Neuron (in vitro differentiated cells): ENCODE measurements around the gene QPRT.
"Not testable (repeated sequence)": the region's sequence is repeated elsewhere in the genome, so short reads cannot be mapped to it uniquely, and the experiment has no call there.

Experiments used
- H2AFZ ChIP-seq: one replicate; pipeline ENCODE4 v1.6.1; 2013; ENCODE audit warnings: low read depth, mild to moderate bottlenecking, inconsistent platforms, low read length, moderate library complexity
- H3K27me3 ChIP-seq: one replicate; pipeline ENCODE4 v1.6.1; 2013; ENCODE audit warnings: low read length; ENCODE audit not compliant: insufficient read depth
- H3K36me3 ChIP-seq: one replicate; pipeline ENCODE4 v1.6.1; 2013; ENCODE audit warnings: low read length; ENCODE audit not compliant: insufficient read depth
- H3K4me1 ChIP-seq: one replicate; pipeline ENCODE4 v1.6.1; 2013; ENCODE audit warnings: low read length; ENCODE audit not compliant: insufficient read depth
- H3K4me3 ChIP-seq: 2 replicates; pipeline ENCODE4 v1.5.1; 2013; ENCODE audit warnings: mild to moderate bottlenecking, low read length, moderate library complexity
- H3K9me3 ChIP-seq: one replicate; pipeline ENCODE4 v1.6.1; 2013; ENCODE audit warnings: low read length

Gene QPRT

DNA sequence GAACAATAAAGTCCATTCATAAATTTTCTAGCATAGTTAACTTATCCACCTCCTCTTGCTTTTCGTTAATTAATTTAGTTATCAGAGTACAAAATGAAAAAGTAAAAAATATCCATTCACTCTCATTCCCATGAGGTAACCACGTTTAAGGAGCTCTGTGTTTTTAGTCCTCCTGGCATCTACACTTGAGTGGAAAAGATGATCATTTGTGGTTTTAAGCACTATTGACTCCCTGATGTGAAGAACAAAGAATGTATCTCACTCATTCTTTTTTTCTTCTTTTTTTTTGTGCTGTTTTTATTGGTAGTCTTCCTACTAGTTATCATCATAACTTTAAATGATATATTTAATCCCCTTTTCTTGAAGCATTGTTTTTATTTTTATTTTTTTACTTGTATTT, 26.1 kb downstream of the QPRT start:
- H3K27me3 ChIP-seq, result no peaks in the 10 kb centered on the region
- H2AFZ ChIP-seq, result no peak overlapping the region
- no peaks in the 10 kb centered on the region for H3K4me1 ChIP-seq

DNA sequence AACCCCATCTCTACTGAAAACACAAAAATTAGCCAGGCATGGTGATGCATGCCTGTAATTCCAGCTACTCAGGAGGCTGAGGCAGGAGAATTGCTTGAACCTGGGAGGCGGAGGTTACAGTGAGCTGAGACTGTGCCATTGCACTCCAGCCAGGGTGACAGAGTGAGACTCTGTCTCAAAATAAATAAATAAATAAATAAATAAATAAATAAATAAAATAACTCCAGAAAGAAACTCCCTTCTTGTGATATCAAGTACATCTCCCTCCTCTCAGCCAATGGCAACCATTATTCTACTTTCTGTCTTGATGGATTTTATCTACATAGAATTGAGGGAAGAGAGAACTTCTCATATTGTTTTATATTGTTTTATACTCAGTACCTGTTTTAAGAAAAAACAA, 28.2 kb downstream of the QPRT start:
- not testable (repeated sequence) for H3K36me3 ChIP-seq, H3K4me3 ChIP-seq, H3K9me3 ChIP-seq, H2AFZ ChIP-seq, H3K4me1 ChIP-seq, H3K27me3 ChIP-seq

More for the DNA sequence above, 26.1 kb downstream of the QPRT start:
- Histone ChIP-seq H3K36me3 (no peaks in the 10 kb centered on the region), H3K9me3 (no peaks in the 10 kb centered on the region), H3K4me3 (no peak overlapping the region)

DNA sequence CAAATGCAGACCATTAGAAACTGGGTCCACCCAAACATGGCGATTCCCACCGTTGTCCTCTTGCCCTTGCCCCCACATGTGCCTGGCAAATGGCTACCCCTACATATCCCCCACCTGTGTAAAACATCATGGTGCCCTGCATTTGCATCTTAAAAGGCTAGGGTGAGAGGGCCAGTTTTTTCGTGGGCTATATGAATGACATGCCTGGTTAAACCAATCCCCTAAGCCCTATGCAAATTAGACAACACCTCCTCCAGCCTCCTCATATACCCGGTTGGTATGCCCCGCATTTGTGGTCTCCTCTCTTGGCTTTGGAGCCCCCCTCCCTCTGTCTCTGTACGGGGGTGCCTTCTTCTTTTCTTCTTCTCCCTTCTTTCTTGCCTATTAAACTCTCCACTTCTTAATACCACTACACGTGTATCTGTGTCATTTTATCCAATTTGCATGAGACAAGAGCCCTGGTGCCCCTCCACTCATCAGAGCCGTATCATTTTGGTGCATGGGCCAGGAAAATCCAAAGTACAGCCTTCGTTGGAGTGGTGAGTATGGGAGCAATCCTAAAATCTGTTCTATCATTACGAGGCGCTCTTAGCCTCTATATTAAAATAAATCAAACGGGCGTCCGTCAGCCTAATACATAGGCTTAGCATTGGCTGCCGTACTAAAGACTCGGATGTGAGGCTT, 30.1 kb downstream of the QPRT start:
- H2AFZ ChIP-seq, result no peak overlapping the region
- H3K9me3 ChIP-seq, result no peaks in the 10 kb centered on the region
- H3K27me3 ChIP-seq, result no peaks in the 10 kb centered on the region
- H3K36me3 ChIP-seq, result no peaks in the 10 kb centered on the region
- no peak overlapping the region for H3K4me3 ChIP-seq
- peaks cover 8% of the 10 kb centered on the region for H3K4me1 ChIP-seq

DNA sequence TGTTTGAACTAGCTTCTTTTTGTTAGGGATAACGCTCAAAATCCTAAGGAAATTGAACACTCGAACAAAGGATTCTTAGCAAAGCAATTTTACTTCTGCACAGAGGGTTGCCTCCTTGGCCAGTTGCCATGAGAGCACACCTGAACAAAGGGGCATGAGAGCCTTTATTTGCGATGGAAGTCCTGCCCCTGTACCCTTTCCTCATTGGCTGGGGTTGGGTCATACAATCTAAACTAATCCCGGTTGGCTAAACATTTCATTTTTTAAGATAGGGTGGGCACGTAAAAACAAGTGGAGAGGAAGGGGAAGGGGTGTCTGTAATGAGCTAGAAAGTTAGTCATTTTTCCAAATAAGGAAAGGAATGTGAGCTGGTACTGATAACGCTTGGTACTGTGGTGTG, 30.7 kb downstream of the QPRT start:
- not testable (repeated sequence) for H2AFZ ChIP-seq, H3K36me3 ChIP-seq, H3K27me3 ChIP-seq, H3K4me3 ChIP-seq, H3K9me3 ChIP-seq, H3K4me1 ChIP-seq

DNA sequence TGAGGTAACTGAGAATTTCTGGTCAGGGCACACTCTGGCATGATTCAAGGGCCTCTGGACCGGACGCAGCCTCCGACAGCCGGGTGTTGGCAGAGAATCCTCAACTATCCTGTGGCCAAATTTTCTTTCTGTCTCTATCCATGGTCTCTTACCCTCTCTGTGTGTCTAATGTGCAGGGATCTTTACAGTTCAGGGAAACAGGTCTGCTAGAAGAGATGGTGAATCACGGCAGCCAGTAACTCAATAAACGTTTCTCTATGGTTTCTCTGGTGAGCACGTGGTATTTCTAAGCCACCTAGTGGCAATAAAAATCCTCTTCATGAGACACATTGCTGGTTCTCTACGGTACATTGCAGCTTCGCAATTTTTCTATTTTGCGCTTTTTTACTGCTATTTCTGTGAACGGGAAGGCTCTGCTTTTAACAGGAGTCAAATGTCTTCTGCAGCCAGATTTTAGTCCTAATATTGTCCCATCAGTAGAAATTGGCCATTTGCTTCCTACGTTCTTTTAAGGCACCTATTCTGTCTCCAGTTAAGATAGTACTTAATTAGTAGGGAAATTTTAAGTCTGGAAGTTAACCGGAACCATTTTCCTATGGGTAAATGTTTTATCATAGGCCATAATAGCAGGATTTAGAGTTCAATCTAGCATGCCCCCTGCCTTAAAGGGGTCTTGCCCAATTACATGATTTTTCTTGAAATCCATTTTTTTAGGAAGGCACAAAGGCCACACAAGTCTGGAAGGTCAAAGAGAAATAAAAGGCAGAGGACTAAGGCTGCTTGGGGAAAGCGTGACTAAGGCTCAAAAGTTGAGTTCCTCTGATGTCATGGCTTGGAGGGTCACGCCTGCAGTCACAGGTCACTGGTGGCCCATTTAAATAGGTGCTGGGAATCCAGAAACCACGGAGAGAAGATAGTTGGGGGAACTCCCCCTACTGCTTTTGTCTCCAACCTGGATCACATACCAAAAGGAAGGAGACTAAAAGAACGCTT, 31.5 kb downstream of the QPRT start:
- Histone ChIP-seq H3K4me3 (no peak overlapping the region), H3K4me1 (peaks cover 8% of the 10 kb centered on the region), H3K36me3 (no peaks in the 10 kb centered on the region), H3K27me3 (no peaks in the 10 kb centered on the region), H2AFZ (peak overlapping the region; percentile 22), H3K9me3 (no peaks in the 10 kb centered on the region)

DNA sequence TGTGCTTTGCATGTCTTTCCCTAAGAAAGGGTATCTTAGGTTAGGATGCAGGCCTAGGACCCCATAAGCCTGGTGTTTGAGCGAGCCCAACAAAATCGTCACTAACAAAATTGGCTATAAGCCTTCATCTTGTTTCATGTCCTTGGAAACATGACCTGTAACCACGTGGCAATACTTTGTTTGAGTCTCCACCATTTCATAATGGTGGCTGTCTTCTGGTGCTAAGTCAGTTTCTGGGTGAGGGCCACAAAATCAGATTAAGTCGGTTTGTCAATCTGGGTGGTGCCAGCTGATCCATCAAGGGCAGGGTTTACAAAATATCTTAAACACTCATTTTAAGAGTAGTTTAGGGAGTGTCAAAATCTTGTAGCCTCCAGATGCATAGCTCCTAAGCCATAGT, 33.8 kb downstream of the QPRT start:
- H3K27me3 ChIP-seq, result no peaks in the 10 kb centered on the region
- H3K4me1 ChIP-seq, result peaks cover 8% of the 10 kb centered on the region
- H3K36me3 ChIP-seq, result no peaks in the 10 kb centered on the region

DNA sequence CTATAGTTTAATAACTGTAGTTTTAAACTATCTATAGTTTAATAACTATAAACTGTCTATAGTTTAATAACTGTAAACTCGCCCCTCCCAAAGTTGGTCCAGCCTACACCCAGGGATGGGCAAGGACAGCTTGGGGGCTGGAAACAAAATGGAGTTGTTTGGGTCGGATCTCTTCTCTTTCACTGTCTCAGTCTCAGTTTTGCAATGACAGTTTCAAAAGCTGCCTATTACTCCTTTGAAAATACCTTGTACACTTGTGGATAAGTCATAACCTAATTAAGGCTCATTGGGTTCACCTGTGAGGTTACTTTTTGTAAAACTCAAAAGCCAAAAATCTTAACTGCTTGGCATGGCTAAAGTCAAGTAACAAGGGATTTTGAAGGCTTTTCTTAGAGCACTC, 35.4 kb downstream of the QPRT start:
- H3K4me1 ChIP-seq, result peaks cover 8% of the 10 kb centered on the region
- H3K9me3 ChIP-seq, result no peaks in the 10 kb centered on the region
- H3K36me3 ChIP-seq, result no peaks in the 10 kb centered on the region
- no peaks in the 10 kb centered on the region for H3K27me3 ChIP-seq
- H2AFZ ChIP-seq, result no peak overlapping the region
- H3K4me3 ChIP-seq, result no peak overlapping the region

More for the DNA sequence above, 33.8 kb downstream of the QPRT start:
- no peaks in the 10 kb centered on the region for H3K9me3 ChIP-seq
- no peak overlapping the region for H2AFZ ChIP-seq
- H3K4me3 ChIP-seq, result no peak overlapping the region

DNA sequence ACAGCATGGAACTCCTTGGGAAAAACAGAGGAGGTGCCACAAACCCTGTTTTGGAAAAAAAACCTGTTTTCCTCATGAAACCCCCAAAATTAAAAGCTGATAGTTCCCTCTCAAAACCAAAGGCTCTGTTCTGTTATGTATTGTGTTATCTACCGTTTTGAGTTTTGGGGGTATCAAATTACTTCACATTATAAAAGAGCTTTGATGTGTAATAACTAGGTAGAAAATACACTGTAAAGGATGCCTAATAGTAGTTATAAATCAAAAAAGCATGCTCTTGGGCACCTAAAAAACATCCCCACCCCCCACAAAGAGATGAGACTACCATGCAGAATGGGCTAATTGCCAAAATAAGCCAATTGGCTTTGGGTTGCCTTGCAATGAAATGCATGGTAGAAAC, 36.0 kb downstream of the QPRT start:
- Histone ChIP-seq H3K4me3 (no peak overlapping the region), H3K4me1 (peaks cover 8% of the 10 kb centered on the region), H3K36me3 (no peaks in the 10 kb centered on the region)

DNA sequence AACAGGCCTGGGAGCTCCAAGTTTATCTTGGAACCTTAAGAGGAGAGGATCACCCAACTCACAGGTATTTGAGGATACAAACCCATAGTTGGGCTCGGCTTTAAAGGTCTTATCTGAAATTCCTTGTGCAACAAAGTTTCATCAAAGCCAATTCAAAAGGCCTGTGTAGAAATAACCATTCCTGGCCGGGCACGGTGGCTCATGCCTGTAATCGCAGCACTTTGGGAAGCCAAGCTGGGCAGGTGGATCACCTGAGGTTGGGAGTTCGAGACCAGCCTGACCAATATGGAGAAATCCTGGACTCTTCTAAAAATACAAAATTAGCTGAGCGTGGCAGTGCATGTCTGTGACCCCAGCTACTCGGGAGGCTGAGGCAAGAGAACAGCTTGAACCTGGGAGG, 38.1 kb downstream of the QPRT start:
- Histone ChIP-seq H3K36me3 (no peaks in the 10 kb centered on the region), H3K4me3 (no peak overlapping the region), H3K27me3 (no peaks in the 10 kb centered on the region), H2AFZ (no peak overlapping the region), H3K4me1 (no peaks in the 10 kb centered on the region), H3K9me3 (no peaks in the 10 kb centered on the region)

More for the DNA sequence above, 36.0 kb downstream of the QPRT start:
- Histone ChIP-seq H2AFZ (no peak overlapping the region), H3K9me3 (no peaks in the 10 kb centered on the region), H3K27me3 (no peaks in the 10 kb centered on the region)

DNA sequence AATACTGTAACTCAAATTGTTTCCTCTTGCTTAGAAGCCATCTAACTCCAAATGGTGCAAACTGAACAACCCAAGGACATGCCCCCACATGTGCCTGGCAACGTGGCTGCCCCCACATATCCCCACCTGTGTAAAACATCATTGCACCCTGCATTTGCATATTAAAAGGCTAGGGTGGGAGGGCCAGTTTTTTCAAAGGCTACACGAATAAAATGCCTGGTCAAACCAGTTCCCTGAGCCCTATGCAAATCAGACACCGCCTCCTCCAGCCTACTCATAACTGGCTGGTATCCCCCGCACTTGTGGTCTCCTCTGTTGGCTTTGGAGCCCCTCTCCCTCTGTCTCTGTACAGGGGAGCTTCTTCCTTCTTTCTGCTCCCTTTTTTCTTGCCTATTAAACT, 40.1 kb downstream of the QPRT start:
- Histone ChIP-seq H3K4me3 (no peak overlapping the region), H3K4me1 (no peaks in the 10 kb centered on the region)

DNA sequence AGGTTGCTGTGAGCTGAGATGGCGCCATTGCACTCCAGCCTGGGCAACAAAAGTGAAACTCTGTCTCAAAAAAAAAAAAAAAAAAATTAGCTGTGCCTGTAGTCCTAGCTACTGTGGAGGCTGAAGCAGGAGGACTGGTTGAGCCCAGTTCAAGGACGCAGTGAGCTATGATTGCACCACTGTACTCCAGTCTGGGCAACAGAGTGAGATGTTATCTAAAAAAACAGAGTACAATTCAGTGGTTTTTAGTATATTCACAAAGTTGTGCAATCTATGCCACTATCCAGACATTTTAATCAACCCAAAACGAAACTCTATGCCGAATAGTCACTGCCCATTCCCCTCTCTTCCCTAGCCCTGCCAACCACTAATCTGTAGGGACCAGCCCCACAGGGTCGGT, 41.7 kb downstream of the QPRT start:
- Histone ChIP-seq H3K4me3 (no peak overlapping the region), H3K36me3 (no peaks in the 10 kb centered on the region), H2AFZ (no peak overlapping the region), H3K27me3 (no peaks in the 10 kb centered on the region), H3K4me1 (no peaks in the 10 kb centered on the region), H3K9me3 (no peaks in the 10 kb centered on the region)

More for the DNA sequence above, 40.1 kb downstream of the QPRT start:
- Histone ChIP-seq H2AFZ (peak overlapping the region; percentile 19), H3K27me3 (no peaks in the 10 kb centered on the region), H3K9me3 (no peaks in the 10 kb centered on the region), H3K36me3 (no peaks in the 10 kb centered on the region)

DNA sequence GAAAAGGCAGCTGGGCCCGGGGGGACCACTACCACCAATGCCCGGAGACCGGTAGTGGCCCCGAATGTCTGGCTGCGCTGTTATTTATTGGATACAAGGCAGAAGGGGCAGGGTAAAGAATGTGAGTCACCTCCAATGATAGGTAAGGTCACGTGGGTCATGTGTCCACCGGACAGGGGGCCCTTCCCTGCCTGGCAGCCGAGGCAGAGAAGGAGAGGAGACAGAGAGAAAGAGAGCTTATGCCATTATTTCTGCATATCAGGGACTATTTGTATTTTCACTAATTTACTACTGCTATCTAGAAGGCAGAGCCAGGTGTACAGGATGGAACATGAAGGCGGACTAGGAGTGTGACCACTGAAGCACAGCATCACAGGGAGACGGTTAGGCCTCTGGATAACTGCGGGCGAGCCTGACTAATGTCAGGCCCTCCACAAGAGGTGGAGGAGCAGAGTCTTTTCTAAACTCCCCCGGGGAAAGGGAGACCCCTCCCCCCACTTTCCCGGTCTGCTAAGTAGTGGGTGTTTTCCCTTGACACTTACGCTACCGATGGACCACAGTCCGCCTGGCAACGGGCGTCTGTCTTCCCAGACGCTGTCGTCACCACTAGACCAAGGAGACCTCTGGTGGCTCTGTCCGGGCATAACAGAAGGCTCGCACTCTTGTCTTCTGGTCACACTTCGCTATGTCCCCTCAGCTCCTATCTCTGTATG, 42.3 kb downstream of the QPRT start:
- H3K36me3 ChIP-seq, H3K9me3 ChIP-seq, H2AFZ ChIP-seq, H3K27me3 ChIP-seq, H3K4me3 ChIP-seq, H3K4me1 ChIP-seq: not testable (repeated sequence)

DNA sequence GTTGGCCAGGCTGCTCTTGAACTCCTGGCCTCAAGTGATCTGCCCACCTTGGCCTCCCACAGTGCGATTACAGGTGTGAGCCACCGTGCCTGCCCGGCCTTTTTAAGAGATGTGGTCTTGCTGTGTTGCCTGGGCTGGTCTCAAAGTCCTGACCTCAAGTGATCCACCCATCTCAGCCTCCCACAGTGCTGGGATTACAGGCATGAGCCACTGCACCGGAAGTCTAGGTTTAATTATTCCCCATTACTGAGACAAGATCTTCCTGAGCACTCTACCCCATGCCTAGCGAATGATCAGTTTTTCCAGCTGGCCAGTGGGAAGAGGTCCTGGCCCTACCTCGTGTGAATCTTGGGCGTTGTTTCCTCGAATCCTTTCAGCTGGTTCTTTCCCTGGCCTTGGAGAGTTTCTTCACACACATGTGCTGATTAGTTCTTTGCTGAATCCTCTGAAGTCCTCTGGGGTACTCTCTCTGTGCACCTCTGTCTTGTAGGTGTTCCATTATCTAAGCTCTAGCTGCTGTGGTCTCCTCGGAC, 47.9 kb downstream of the QPRT start:
- Histone ChIP-seq H3K4me3 (no peak overlapping the region), H3K36me3 (no peaks in the 10 kb centered on the region), H3K4me1 (no peaks in the 10 kb centered on the region), H3K9me3 (no peaks in the 10 kb centered on the region), H3K27me3 (no peaks in the 10 kb centered on the region), H2AFZ (no peak overlapping the region)
